NCI-H1048 (cell line): ENCODE measurements around the gene GMPS.
"Not testable (repeated sequence)": the region's sequence is repeated elsewhere in the genome, so short reads cannot be mapped to it uniquely, and the experiment has no call there.

Experiments used
- DNase-seq: peaks from one replicate; lab custom pipeline; 2025; lab: John Stamatoyannopoulos, UW

The GMPS gene

DNA sequence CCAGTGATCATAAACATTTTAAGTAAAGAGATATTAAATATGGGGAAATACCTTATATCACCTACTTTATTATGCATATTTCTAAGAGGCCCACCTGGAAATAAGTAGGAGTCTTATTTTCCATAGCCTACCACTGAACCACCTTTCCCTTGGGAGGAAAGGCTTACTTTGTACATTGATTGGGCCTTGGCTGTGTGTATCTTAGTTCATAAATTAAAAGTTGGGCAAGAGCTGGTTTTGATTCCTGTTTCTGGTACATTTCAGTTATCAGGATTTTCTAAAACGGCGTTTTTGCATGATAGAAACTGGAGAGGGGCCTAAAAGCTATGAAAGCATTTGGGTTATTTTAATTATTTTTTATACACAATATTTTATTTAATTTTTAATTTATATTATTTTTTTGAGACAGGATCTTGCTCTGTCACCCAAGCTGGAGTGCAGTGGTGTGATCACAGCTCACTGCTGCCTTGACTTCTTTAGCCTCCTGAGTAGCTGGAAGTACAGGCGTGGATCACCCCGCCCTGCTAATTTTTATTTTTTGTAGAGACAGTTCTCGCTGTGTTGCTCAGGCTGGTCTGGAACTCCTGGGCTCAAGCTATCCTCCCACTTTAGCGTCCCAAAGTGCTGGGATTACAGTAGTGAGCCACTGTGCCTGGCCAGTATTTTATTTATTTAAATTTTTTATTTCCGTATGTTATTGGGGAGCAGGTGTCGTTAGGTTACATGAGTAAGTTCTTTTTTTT, 2.6 kb downstream of the GMPS start:
- DNase-seq = no peak

DNA sequence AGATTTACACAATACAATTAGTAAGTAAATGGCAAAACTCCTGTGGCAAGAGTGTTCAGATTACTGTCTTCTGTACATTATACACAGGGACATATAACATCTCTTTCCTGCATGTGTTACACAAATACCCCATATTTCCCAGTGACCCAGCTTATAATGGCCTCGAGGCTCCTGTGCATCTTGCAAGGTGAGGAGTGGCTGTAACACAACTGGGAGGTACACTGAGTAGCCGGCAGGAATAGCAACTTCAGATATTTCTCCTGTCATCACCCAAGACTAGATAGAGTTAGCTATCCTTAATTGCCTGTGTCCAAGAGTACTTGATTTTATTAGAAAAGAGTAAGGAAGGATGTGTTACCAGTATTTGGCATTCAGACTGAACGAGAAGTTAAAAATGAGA, 5.6 kb downstream of the GMPS start:
- no peak for DNase-seq

DNA sequence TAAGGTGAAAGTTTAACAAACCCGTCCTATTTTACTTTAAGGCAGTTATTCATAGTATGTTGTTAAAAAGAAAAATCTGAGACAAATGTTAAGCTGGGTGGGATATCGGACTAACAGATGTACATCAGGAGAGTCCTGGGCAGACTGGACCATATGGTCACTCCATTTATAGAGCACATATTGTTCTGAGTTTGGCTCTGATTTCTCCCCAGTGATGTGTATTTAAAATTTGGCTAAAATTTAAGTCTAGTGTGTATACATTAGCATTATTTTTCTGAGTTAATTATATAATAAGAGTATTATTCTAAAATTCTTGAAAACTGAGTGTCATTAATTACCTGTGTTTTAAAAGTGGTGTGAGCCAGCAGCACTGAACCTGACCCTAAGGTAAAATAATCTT, 6.1 kb downstream of the GMPS start:
- DNase-seq = no peak

- DNase-seq = no peak
Measured at GRCh38 chr3:155880286-155880685, 9.8 kb downstream of the GMPS start.

GRCh38 chr3:155884292-155884691, 13.8 kb downstream of the GMPS start:
- DNase-seq = no peak

DNA sequence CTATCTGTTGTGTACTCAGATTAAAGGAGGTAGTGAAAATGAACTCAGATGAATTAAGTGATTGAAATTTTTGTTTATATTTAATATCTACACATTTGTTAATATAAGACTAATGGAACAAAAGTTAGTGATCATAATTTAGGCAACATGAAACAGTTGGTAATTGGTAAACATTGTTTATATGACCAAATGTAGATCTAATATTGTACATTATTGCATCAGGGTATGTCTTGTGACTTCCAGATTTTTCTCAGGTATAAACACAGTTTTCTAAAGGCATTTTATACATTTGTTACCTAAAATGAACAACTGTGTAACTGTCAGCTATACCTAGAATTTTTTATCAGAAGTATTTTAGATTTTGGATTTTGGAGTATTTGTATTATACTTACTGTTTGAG, 14.8 kb downstream of the GMPS start:
- no peak for DNase-seq

- DNase-seq = not testable (repeated sequence)
Measured at GRCh38 chr3:155886348-155886747, 15.9 kb downstream of the GMPS start.

GRCh38 chr3:155886915-155887314, 16.5 kb downstream of the GMPS start:
- no peak for DNase-seq

DNA sequence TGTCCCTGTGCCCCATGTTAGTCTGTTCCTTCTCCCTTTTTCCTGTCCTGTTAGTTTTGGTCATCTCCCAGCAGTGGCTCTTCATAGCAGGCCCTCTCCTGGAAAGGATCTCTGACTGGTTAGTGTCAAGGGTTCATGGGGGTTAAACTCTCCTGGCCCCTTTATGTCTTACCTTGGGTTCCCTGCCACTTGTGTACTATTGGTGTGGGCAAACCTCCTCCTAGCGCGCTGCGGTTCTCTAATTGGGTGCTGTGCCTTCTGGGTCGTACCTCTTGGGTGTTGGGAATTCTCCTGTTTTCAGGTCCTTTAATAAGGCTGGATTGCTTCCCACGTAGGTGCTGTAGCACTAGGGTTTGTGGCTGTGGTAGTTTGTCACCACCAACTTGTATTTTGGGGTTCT, 18.8 kb downstream of the GMPS start:
- no peak for DNase-seq

- no peak for DNase-seq
Measured at GRCh38 chr3:155889952-155890351, 19.5 kb downstream of the GMPS start.

- no peak for DNase-seq
Measured at GRCh38 chr3:155890671-155891190, 20.3 kb downstream of the GMPS start.

DNA sequence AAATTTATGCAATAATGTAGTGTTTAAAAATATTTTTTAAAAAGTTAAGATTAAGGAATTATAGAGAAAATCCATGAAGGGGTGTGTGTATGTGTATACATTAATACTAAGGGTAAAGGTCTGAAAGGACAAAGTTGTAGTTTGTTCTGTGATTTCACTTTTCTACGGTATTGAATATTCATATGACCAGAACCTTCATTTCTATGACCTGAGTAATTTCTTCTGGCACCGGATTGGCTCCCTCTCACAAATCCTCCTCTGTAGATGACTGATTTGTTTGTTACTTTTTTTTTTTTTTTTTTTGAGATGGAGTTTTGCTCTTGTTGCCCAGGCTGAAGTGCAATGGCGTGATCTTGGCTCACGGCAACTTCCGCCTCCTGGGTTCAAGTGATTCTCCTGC, 20.9 kb downstream of the GMPS start:
- no peak for DNase-seq

GRCh38 chr3:155895379-155895900, 25.0 kb downstream of the GMPS start:
- no peak for DNase-seq

DNA sequence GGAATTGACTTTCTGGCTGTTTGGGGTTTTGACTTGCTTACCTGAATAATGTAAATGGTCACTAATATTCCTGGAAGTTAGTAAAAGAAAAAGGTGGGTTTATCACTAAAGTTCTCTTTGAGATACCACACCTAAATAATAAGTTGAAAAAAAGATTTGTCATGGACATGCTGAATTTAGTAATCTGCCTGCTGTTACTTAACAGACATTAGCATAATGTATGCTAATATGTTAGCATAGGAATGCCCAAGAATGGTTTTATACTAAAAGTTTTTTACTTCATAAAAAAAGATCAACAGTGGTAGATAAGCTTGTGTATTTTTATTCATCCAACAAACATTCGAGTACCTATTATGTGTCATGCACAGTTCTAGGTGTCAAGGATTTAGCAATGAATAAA, 36.5 kb downstream of the GMPS start:
- DNase-seq = no peak

- no peak for DNase-seq
Measured at GRCh38 chr3:155908086-155908485, 37.6 kb downstream of the GMPS start.

DNA sequence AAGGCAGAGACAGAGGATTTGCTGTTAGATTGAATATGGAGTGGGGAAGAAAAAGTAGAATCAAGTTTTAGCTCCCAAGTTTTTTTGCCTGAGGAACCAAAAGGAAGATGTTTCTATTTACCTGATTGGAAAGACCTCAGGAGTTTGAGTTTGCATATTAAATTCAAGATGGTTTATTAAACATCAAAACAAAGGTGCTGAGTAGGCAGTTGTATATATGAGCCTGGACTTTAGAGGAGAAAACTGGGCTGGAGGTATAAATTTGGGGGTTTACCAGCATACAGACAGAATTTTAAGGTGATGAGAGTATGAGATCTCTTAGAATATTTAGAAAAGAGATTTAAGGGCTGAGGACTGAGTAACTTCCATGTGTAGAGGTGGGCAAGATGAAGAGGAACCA, 38.2 kb downstream of the GMPS start:
- no peak for DNase-seq

DNA sequence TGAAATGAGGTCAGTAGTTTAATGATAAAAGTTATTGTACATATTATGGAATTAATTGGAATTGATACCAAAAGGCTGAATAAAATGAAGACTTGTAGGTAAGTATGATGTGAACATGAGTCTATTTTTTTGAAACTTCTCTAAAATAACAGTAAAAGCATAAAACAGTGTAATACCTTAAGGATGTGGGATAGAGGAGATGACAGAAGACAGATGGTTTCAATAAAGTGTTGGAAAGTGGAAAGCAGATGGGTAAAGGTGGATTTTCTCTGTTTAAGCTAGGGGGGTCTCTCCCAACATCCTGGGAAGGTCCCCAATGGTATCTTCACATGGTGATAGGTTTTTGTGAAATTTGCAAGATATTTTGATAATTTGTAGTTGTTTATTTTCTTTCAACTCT, 41.6 kb downstream of the GMPS start:
- DNase-seq = no peak

- no peak for DNase-seq
Measured at GRCh38 chr3:155912579-155913190, 42.2 kb downstream of the GMPS start.

DNA sequence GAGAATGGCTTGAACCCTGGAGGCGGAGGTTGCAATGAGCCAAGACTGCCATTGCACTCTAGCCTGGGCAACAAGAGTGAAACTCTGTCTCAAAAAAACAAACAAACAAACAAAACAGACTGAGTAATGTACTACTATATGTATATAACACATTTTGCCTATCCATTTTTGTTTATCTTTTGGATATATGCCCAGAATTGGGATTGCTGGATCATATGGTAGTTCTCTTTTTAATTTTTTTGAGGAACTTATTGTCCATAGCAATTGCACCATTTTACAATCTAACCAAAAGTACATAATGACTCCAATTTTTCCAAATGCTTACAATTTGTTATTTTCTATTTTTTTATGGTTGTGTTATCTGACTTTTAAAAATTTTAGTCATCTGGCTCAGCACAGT, 47.3 kb downstream of the GMPS start:
- no peak for DNase-seq

DNA sequence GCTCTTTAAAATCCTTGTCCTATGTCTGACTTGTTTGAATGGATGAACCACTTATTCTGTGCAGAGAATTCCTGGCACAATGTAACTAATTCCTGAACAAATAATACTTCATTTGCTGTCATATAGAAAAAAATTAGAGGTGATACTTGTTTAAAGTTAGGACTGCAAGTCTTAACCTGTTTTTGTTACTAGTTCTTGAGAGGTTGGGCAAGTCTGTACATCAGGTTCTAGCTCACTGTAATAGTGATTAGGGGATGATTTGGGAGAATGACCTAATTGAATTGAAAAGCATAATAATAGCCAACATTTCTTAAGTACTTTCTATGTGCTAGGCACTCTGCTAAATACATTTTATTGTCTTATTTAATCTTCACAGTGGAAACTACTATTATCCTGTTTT, 49.3 kb downstream of the GMPS start:
- DNase-seq = no peak

- no peak for DNase-seq
Measured at GRCh38 chr3:155921486-155921885, 51.0 kb downstream of the GMPS start.

GRCh38 chr3:155934230-155934629, 63.8 kb downstream of the GMPS start:
- DNase-seq = no peak

- DNase-seq = no peak
Measured at GRCh38 chr3:155938409-155938808, 68.0 kb downstream of the GMPS start.

DNA sequence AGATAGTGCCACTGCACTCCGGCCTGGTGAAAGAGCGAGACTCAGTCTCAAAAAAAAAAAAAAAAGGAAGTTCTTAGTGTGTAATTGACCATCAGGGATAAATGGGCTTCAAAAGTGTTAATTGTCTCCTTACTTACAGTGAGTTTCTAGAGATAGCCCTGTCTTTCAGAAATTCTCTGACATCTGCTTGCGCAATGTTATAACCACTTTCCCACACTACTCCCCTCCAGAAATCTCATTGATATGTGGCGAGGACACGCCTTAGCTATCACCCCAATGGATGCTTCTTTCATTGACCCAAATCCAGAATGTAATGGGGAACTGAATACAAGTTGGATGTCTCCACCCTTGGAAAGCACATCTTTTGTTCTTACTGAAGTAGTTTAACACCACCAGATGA, 70.9 kb downstream of the GMPS start:
- no peak for DNase-seq
